GM23338 (cell line): ENCODE data around the gene HMGXB3. TPM values are rescaled to one million over a fixed set of nuclear protein-coding genes. Genes with fewer than 3 reads are reported as not detected.
A peak's percentile ranks its signal among the peaks of the same experiment; 100 is the strongest.

Experiments used
- ATAC-seq: fragments of 200-7000 bp; cut with Tn5 transposase; 3 replicates; pipeline ENCODE4 v1.9.1; 2020
- DNase-seq: peaks from one replicate; pipeline ENCODE4 v3.0.0-alpha.2; 2015; ENCODE audit warnings: low spot score
- H2AFZ ChIP-seq: fragments of 200-600 bp; sonication (generic); 2 replicates; pipeline ENCODE4 v1.8.0; 2016; ENCODE audit warnings: antibody characterized with exemption, mild to moderate bottlenecking, moderate library complexity
- H3F3A ChIP-seq: fragments of 200-600 bp; sonication (generic); replicated peaks from 2 replicates; pipeline ENCODE4 v1.8.0; 2017; ENCODE audit warnings: antibody characterized with exemption, mixed run types, low read depth
- H3K27ac ChIP-seq: fragments of 200-600 bp; sonication (generic); 2 replicates; pipeline ENCODE4 v1.6.1; 2016; ENCODE audit warnings: low read depth
- H3K27me3 ChIP-seq: fragments of 200-600 bp; sonication (generic); 2 replicates; pipeline ENCODE4 v1.8.0; 2016; ENCODE audit warnings: mild to moderate bottlenecking, mixed run types, moderate library complexity; ENCODE audit not compliant: insufficient read depth
- H3K36me3 ChIP-seq: fragments of 200-600 bp; sonication (generic); 2 replicates; pipeline ENCODE4 v1.8.0; 2016; ENCODE audit warnings: mild to moderate bottlenecking; ENCODE audit not compliant: insufficient read depth
- H3K4me1 ChIP-seq: fragments of 200-600 bp; sonication (generic); 2 replicates; pipeline ENCODE4 v1.8.0; 2016; ENCODE audit warnings: mild to moderate bottlenecking, moderate library complexity; ENCODE audit not compliant: insufficient read depth
- H3K4me2 ChIP-seq: fragments of 200-600 bp; sonication (generic); 2 replicates; pipeline ENCODE4 v1.7.1; 2017; ENCODE audit warnings: mixed run types
- H3K4me3 ChIP-seq: fragments of 200-600 bp; sonication (generic); 2 replicates; pipeline ENCODE4 v1.6.1; 2016; ENCODE audit warnings: mixed run types
- H3K79me2 ChIP-seq: fragments of 200-600 bp; sonication (generic); replicated peaks from 2 replicates; pipeline ENCODE4 v1.8.0; 2017; ENCODE audit warnings: mild to moderate bottlenecking; ENCODE audit not compliant: insufficient read depth
- H3K9me2 ChIP-seq: fragments of 200-600 bp; sonication (generic); 2 replicates; pipeline ENCODE4 v1.8.0; 2017; ENCODE audit not compliant: insufficient read depth
- H4K20me1 ChIP-seq: fragments of 200-600 bp; sonication (generic); replicated peaks from 2 replicates; pipeline ENCODE4 v1.8.0; 2017; ENCODE audit warnings: mild to moderate bottlenecking; ENCODE audit not compliant: insufficient read depth
- H3K27ac Mint-ChIP-seq: 2 replicates; pipeline ENCODE4 v1.8.0; 2020; ENCODE audit warnings: inconsistent platforms, mild to moderate bottlenecking, moderate library complexity, mixed read lengths
- H3K27me3 Mint-ChIP-seq: 3 replicates; pipeline ENCODE4 v1.8.0; 2022; ENCODE audit warnings: low read depth, mild to moderate bottlenecking, moderate library complexity, mixed read lengths, inconsistent platforms; ENCODE audit not compliant: insufficient read depth, poor library complexity
- H3K36me3 Mint-ChIP-seq: 3 replicates; pipeline ENCODE4 v1.8.0; 2021; ENCODE audit warnings: low read depth, mild to moderate bottlenecking, inconsistent platforms, moderate library complexity, mixed read lengths
- H3K4me1 Mint-ChIP-seq: 3 replicates; pipeline ENCODE4 v1.8.0; 2020; ENCODE audit warnings: mild to moderate bottlenecking, inconsistent platforms, mixed read lengths
- H3K4me3 Mint-ChIP-seq: 3 replicates; pipeline ENCODE4 v1.8.0; 2021; ENCODE audit warnings: moderate library complexity, mild to moderate bottlenecking, inconsistent platforms, mixed read lengths
- H3K9me3 Mint-ChIP-seq: 3 replicates; pipeline ENCODE4 v1.8.0; 2020; ENCODE audit warnings: moderate library complexity, mild to moderate bottlenecking, inconsistent platforms, mixed read lengths
- CTCF ChIP-seq, 2 experiments: fragments of 200-600 bp in 1 of 2; sonication (generic) in 1 of 2; conservative IDR thresholded peaks; 2 replicates each; pipeline versions ENCODE4 v1.5.1 to v1.6.1; 2016 to 2017; ENCODE audit warnings: antibody characterized with exemption in 2 of 2, low read depth in 2 of 2, mild to moderate bottlenecking in 2 of 2, moderate library complexity in 1 of 2
- ZNF114 ChIP-seq: fragments of 250-450 bp; sonication (Bioruptor Pico); IDR thresholded peaks from 2 replicates; pipeline ENCODE4 v1.5.0; 2020; ENCODE audit warnings: mild to moderate bottlenecking, moderate library complexity
- ZNF331 ChIP-seq: fragments of 250-450 bp; sonication (Bioruptor Pico); IDR thresholded peaks from 2 replicates; pipeline ENCODE4 v1.5.0; 2020; ENCODE audit warnings: low read depth, mild to moderate bottlenecking, moderate library complexity
- ZNF462 ChIP-seq: fragments of 250-450 bp; sonication (Bioruptor Pico); IDR thresholded peaks from 2 replicates; pipeline ENCODE4 v1.5.0; 2020; ENCODE audit warnings: mild to moderate bottlenecking, moderate library complexity
- polyA plus RNA-seq: library from polyadenylated mRNA; unstranded; fragments of >200 nt; fragmentation: Nextera tagmentation; extraction: Ambion mirVana; gene quantifications from 2 replicates; pipeline ENCODE4 v1.2.1, GENCODE V29; 2016
- total RNA-seq: library from RNA; depleted of rRNA; stranded (reverse); fragments of >200 nt; shearing (Covaris generic); gene quantifications from 2 replicates; pipeline ENCODE4 v1.2.3, GENCODE V29; 2014

The HMGXB3 gene
- total and polyA plus RNA-seq, 2 experiments from 2014 or later = 9.4 to 37.9 TPM

GRCh38 chr5:149957855-149958254 is 42.7 kb upstream of the HMGXB3 start:
- Mint-ChIP-seq H3K9me3 (no peaks in the 10 kb centered on the region; the same call in 2 of the 3 replicates), H3K4me1 (peaks cover 16% of the 10 kb centered on the region), H3K4me3 (no peak overlapping the region), H3K36me3 (no peaks in the 10 kb centered on the region), H3K27ac (no peak overlapping the region), H3K27me3 (peaks cover 8% of the 10 kb centered on the region)
- Histone ChIP-seq H4K20me1 (no peaks in the 10 kb centered on the region; the same call in 1 of the 2 replicates), H3K4me3 (no peak overlapping the region), H3K4me1 (peaks cover 10% of the 10 kb centered on the region; the same call in 1 of the 2 replicates), H3K27ac (no peak overlapping the region), H3K4me2 (no peak overlapping the region), H3F3A (peaks cover 8% of the 10 kb centered on the region; the same call in 1 of the 2 replicates), H3K79me2 (no peaks in the 10 kb centered on the region), H3K9me2 (no peaks in the 10 kb centered on the region), H3K36me3 (no peaks in the 10 kb centered on the region), H2AFZ (peak overlapping the region; percentile 63; the same call in 1 of the 2 replicates), H3K27me3 (peaks cover 11% of the 10 kb centered on the region)
- DNase-seq (no peak), ATAC-seq (no peak)
- TF ChIP-seq CTCF (conservative IDR thresholded peaks at IDR 0.05; ENCODE audit: low read depth in 2 of 2) = no peak
- TF ChIP-seq ZNF114 (CRISPR knock-in tag) = no peak
- no peak for TF ChIP-seq ZNF462
- TF ChIP-seq ZNF331 = no peak
